H9 (cell line): ENCODE data around the gene PLA1A. TPM values are rescaled to one million over a fixed set of nuclear protein-coding genes. Genes with fewer than 3 reads are reported as not detected.

ENCODE experiments used
- DNase-seq: peaks from one replicate; pipeline ENCODE4 v3.0.0-alpha.2; 2017
- H2AFZ ChIP-seq: one replicate; pipeline ENCODE4 v1.6.1; 2013; ENCODE audit warnings: mild to moderate bottlenecking, low read length, control low read depth, moderate library complexity
- H2AK5ac ChIP-seq: 2 replicates; pipeline ENCODE4 v1.6.1; 2013; ENCODE audit warnings: low read length, control low read depth, mixed read lengths; ENCODE audit not compliant: insufficient read length
- H2BK120ac ChIP-seq: one replicate; pipeline ENCODE4 v1.6.1; 2013; ENCODE audit warnings: low read depth, mild to moderate bottlenecking, low read length, control low read depth, inconsistent platforms; ENCODE audit not compliant: poor library complexity, severe bottlenecking
- H2BK12ac ChIP-seq: 2 replicates; pipeline ENCODE4 v1.6.1; 2013; ENCODE audit warnings: low read length, control low read depth, mixed read lengths, low read depth; ENCODE audit not compliant: insufficient read length
- H2BK15ac ChIP-seq: 2 replicates; pipeline ENCODE4 v1.6.1; 2013; ENCODE audit warnings: low read depth, low read length, control low read depth
- H2BK20ac ChIP-seq: one replicate; pipeline ENCODE4 v1.6.1; 2013; ENCODE audit warnings: low read depth, mild to moderate bottlenecking, low read length, control low read depth, inconsistent platforms; ENCODE audit not compliant: poor library complexity, severe bottlenecking
- H2BK5ac ChIP-seq: 2 replicates; pipeline ENCODE4 v1.6.1; 2013; ENCODE audit warnings: low read length, control low read depth, mixed read lengths; ENCODE audit not compliant: insufficient read length
- H3K14ac ChIP-seq: 2 replicates; pipeline ENCODE4 v1.6.1; 2013; ENCODE audit warnings: low read length, control low read depth; ENCODE audit not compliant: insufficient read depth
- H3K18ac ChIP-seq: 2 replicates; pipeline ENCODE4 v1.6.1; 2013; ENCODE audit warnings: low read depth, mild to moderate bottlenecking, mixed read lengths, low read length, control low read depth; ENCODE audit not compliant: insufficient read length
- H3K23ac ChIP-seq: 2 replicates; pipeline ENCODE4 v1.6.1; 2013; ENCODE audit warnings: low read length, control low read depth, mixed read lengths, low read depth; ENCODE audit not compliant: insufficient read length
- H3K23me2 ChIP-seq: 2 replicates; pipeline ENCODE4 v1.6.1; 2013; ENCODE audit warnings: low read depth, mild to moderate bottlenecking, mixed read lengths, low read length, control low read depth; ENCODE audit not compliant: insufficient read length, poor library complexity, severe bottlenecking
- H3K27ac ChIP-seq: 2 replicates; pipeline ENCODE4 v1.5.1; 2013; ENCODE audit warnings: low read length, control low read depth, mixed read lengths, low read depth; ENCODE audit not compliant: insufficient read length
- H3K27me3 ChIP-seq: 2 replicates; pipeline ENCODE4 v1.6.1; 2013; ENCODE audit warnings: low read length, control low read depth, inconsistent platforms; ENCODE audit not compliant: insufficient read depth
- H3K4ac ChIP-seq: 2 replicates; pipeline ENCODE4 v1.6.1; 2013; ENCODE audit warnings: low read depth, mild to moderate bottlenecking, control low read depth, inconsistent platforms, low read length, moderate library complexity
- H3K4me1 ChIP-seq: 2 replicates; pipeline ENCODE4 v1.6.1; 2013; ENCODE audit warnings: low read length, control low read depth, inconsistent platforms; ENCODE audit not compliant: insufficient read depth
- H3K4me2 ChIP-seq: 2 replicates; pipeline ENCODE4 v1.6.1; 2013; ENCODE audit warnings: low read length, control low read depth, mixed read lengths; ENCODE audit not compliant: insufficient read length, insufficient read depth
- H3K56ac ChIP-seq: 2 replicates; pipeline ENCODE4 v1.6.1; 2013; ENCODE audit warnings: low read depth, mild to moderate bottlenecking, mixed read lengths, low read length, control low read depth; ENCODE audit not compliant: insufficient read length
- H3K79me1 ChIP-seq: 2 replicates; pipeline ENCODE4 v1.6.1; 2013; ENCODE audit warnings: low read depth, mild to moderate bottlenecking, moderate library complexity, low read length, control low read depth, inconsistent platforms; ENCODE audit not compliant: insufficient read depth, poor library complexity, severe bottlenecking
- H3K79me2 ChIP-seq: 2 replicates; pipeline ENCODE4 v1.6.1; 2013; ENCODE audit warnings: low read length, control low read depth, inconsistent platforms; ENCODE audit not compliant: insufficient read depth
- H3K9ac ChIP-seq: 2 replicates; pipeline ENCODE4 v1.6.1; 2013; ENCODE audit warnings: low read length, control low read depth, mixed read lengths; ENCODE audit not compliant: insufficient read length; ENCODE audit errors: extremely low read depth
- H3K9me3 ChIP-seq: one replicate; pipeline ENCODE4 v1.6.1; 2013; ENCODE audit warnings: low read depth, low read length, inconsistent platforms; ENCODE audit not compliant: control insufficient read depth
- H3T11ph ChIP-seq: one replicate; pipeline ENCODE4 v1.6.1; 2013; ENCODE audit warnings: mild to moderate bottlenecking, low read length, control low read depth, inconsistent platforms
- H4K20me1 ChIP-seq: one replicate; pipeline ENCODE4 v1.6.1; 2013; ENCODE audit not compliant: control insufficient read depth, insufficient read length, insufficient read depth
- H4K5ac ChIP-seq: 2 replicates; pipeline ENCODE4 v1.6.1; 2013; ENCODE audit warnings: low read depth, mild to moderate bottlenecking, mixed read lengths, low read length, control low read depth; ENCODE audit not compliant: insufficient read length
- H4K8ac ChIP-seq: replicated peaks from 2 replicates; pipeline ENCODE4 v1.6.1; 2013; ENCODE audit warnings: low read length, control low read depth, mixed read lengths, low read depth; ENCODE audit not compliant: insufficient read length
- H4K91ac ChIP-seq: 2 replicates; pipeline ENCODE4 v1.6.1; 2013; ENCODE audit warnings: low read depth, mild to moderate bottlenecking, moderate library complexity, mixed read lengths, low read length, control low read depth; ENCODE audit not compliant: insufficient read length
- H3K27ac Mint-ChIP-seq, 3 experiments: 2 replicates in 2 of 3; 3 replicates in 1 of 3; pipeline ENCODE4 v1.8.0; 2020 to 2021; ENCODE audit warnings: mixed read lengths in 3 of 3, mild to moderate bottlenecking in 1 of 3, moderate library complexity in 1 of 3
- H3K27me3 Mint-ChIP-seq: 2 replicates; pipeline ENCODE4 v1.8.0; 2021; ENCODE audit warnings: low read depth, mild to moderate bottlenecking, moderate library complexity, mixed read lengths
- H3K36me3 Mint-ChIP-seq, 3 experiments: 2 replicates in 2 of 3; 3 replicates in 1 of 3; pipeline ENCODE4 v1.8.0; 2020 to 2021; ENCODE audit warnings: low read depth in 3 of 3, mixed read lengths in 3 of 3; ENCODE audit not compliant: insufficient read depth in 1 of 3
- H3K4me1 Mint-ChIP-seq, 2 experiments: 2 replicates each; pipeline ENCODE4 v1.8.0; 2020; ENCODE audit warnings: mixed read lengths in 2 of 2
- H3K4me3 Mint-ChIP-seq, 2 experiments: 2 replicates in 1 of 2; 3 replicates in 1 of 2; pipeline ENCODE4 v1.8.0; 2020 to 2021; ENCODE audit warnings: mild to moderate bottlenecking in 2 of 2, mixed read lengths in 2 of 2, moderate library complexity in 1 of 2
- H3K9me3 Mint-ChIP-seq, 2 experiments: 2 replicates in 1 of 2; 3 replicates in 1 of 2; pipeline ENCODE4 v1.8.0; 2020; ENCODE audit warnings: mild to moderate bottlenecking in 2 of 2, mixed read lengths in 2 of 2, moderate library complexity in 1 of 2
- CTCF ChIP-seq: fragments of 200-600 bp; sonication (generic); conservative IDR thresholded peaks from 3 replicates; pipeline ENCODE4 v1.8.0; 2021; ENCODE audit warnings: antibody characterized with exemption, mild to moderate bottlenecking
- WGBS: extraction: QIAGEN DNeasy Blood & Tissue Kit; methylation state at CpG from one replicate; pipeline ENCODE4 v1.1.7; 2013; ENCODE audit warnings: missing lambda C conversion rate, low lambda C conversion rate, mixed read lengths; ENCODE audit not compliant: insufficient read length; ENCODE audit errors: extremely low coverage; 5-methylcytosine and 5-hydroxymethylcytosine counted together
- total RNA-seq: library from RNA; stranded (reverse); gene quantifications from 2 replicates; pipeline ENCODE4 v1.2.1, GENCODE V29; 2021

PLA1A gene
- total RNA-seq, 1 experiment from 2014 or later, result not detected

GRCh38 chr3:119669906-119670570 lies 72.4 kb downstream of the PLA1A start:
- Histone ChIP-seq H3K18ac (no peak overlapping the region), H2AK5ac (no peak overlapping the region), H3K56ac (no peak overlapping the region), H3K9me3 (no peaks in the 10 kb centered on the region), H3K9ac (no peak overlapping the region), H3K27ac (no peak overlapping the region), H4K91ac (no peak overlapping the region), H3K14ac (no peak overlapping the region), H2AFZ (no peak overlapping the region), H3K27me3 (no peaks in the 10 kb centered on the region), H3K4me2 (no peak overlapping the region), H3K4me1 (no peaks in the 10 kb centered on the region), H3K4ac (no peak overlapping the region), H2BK15ac (no peak overlapping the region), H2BK20ac (no peak overlapping the region), H3K79me2 (no peaks in the 10 kb centered on the region), H2BK5ac (no peak overlapping the region), H3T11ph (no peak overlapping the region), H3K79me1 (no peaks in the 10 kb centered on the region), H3K23me2 (no peaks in the 10 kb centered on the region), H2BK12ac (no peak overlapping the region), H3K23ac (no peak overlapping the region), H2BK120ac (no peak overlapping the region), H4K8ac (no peak overlapping the region), H4K5ac (no peak overlapping the region), H4K20me1 (no peaks in the 10 kb centered on the region)
- Mint-ChIP-seq H3K4me1 (peaks cover 0 to 9% of the 10 kb centered on the region in 2 experiments; a peak in 1 of 4 replicates), H3K9me3 (no peaks in the 10 kb centered on the region), H3K4me3 (no peak overlapping the region), H3K27ac (no peak overlapping the region; a peak in 1 of 7 replicates), H3K36me3 (peaks cover 11 to 48% (median 48%) of the 10 kb centered on the region in 3 experiments; a peak in 6 of 7 replicates), H3K27me3 (no peaks in the 10 kb centered on the region)
- no peak for DNase-seq
- no peak for TF ChIP-seq CTCF
- no CpG with 5 or more reads among the region's 5 CpGs for WGBS
